HG02798 (cell line): ENCODE data around the gene CATSPERZ.

Source experiments
- ATAC-seq: cut with Tn5 transposase; IDR thresholded peaks from one replicate; pipeline ENCODE4 v1.9.1; 2021; ENCODE audit warnings: mild to moderate bottlenecking; ENCODE audit not compliant: unreplicated experiment, poor library complexity

Gene CATSPERZ

GRCh38 chr11:64263021-64263946 is 36.9 kb upstream of the CATSPERZ start:
- ATAC-seq = no peak

- no peak for ATAC-seq
These were observed 36.2 kb upstream of the CATSPERZ start for GRCh38 chr11:64263947-64264317.

GRCh38 chr11:64264371-64264852 is 35.7 kb upstream of the CATSPERZ start:
- no peak for ATAC-seq

GRCh38 chr11:64265176-64266160 is 34.7 kb upstream of the CATSPERZ start:
- ATAC-seq = no peak

GRCh38 chr11:64266339-64266738 is 33.8 kb upstream of the CATSPERZ start:
- no peak for ATAC-seq

- no peak for ATAC-seq
These were observed 32.8 kb upstream of the CATSPERZ start for GRCh38 chr11:64267207-64267945.

GRCh38 chr11:64268025-64268892 is 31.9 kb upstream of the CATSPERZ start:
- no peak for ATAC-seq

GRCh38 chr11:64268893-64269539 is 31.1 kb upstream of the CATSPERZ start:
- ATAC-seq = peak; percentile 9

GRCh38 chr11:64269540-64270220 is 30.5 kb upstream of the CATSPERZ start:
- peak; percentile 78 for ATAC-seq

GRCh38 chr11:64275031-64275800 is 24.9 kb upstream of the CATSPERZ start:
- ATAC-seq = no peak

- ATAC-seq = no peak
These were observed 24.3 kb upstream of the CATSPERZ start for GRCh38 chr11:64275841-64276240.

GRCh38 chr11:64276653-64277431 is 23.3 kb upstream of the CATSPERZ start:
- ATAC-seq = no peak

- ATAC-seq = no peak
These were observed 21.5 kb upstream of the CATSPERZ start for GRCh38 chr11:64278576-64279190.

- no peak for ATAC-seq
These were observed 18.0 kb upstream of the CATSPERZ start for GRCh38 chr11:64281957-64282770.

- no peak for ATAC-seq
These were observed 17.1 kb upstream of the CATSPERZ start for GRCh38 chr11:64283092-64283491.
